Duodenal mucosa (tissue), 2 donors: ENCODE measurements around the gene EXOC3L4.

Source experiments
- H3K27ac ChIP-seq: one replicate; pipeline ENCODE4 v1.7.0; 2013; ENCODE audit warnings: low read depth, low read length
- H3K27me3 ChIP-seq, 2 donors: one replicate each; pipeline ENCODE4 v1.7.0; 2013; ENCODE audit warnings: low read length in 2 of 2, control low read depth in 1 of 2; ENCODE audit not compliant: insufficient read depth in 2 of 2, control insufficient read depth in 1 of 2
- H3K36me3 ChIP-seq, 2 donors: one replicate each; pipeline ENCODE4 v1.7.0; 2013; ENCODE audit warnings: low read length in 2 of 2, control low read depth in 1 of 2; ENCODE audit not compliant: insufficient read depth in 2 of 2, control insufficient read depth in 1 of 2
- H3K4me1 ChIP-seq, 2 donors: one replicate each; pipeline ENCODE4 v1.7.0; 2013; ENCODE audit warnings: low read length in 2 of 2, control low read depth in 1 of 2; ENCODE audit not compliant: insufficient read depth in 2 of 2, control insufficient read depth in 1 of 2
- H3K4me3 ChIP-seq, 2 donors: one replicate each; pipeline ENCODE4 v1.7.0; 2013; ENCODE audit warnings: low read length in 2 of 2, low read depth in 1 of 2
- H3K9ac ChIP-seq, 2 donors: one replicate each; pipeline ENCODE4 v1.7.0; 2013; ENCODE audit warnings: low read length in 2 of 2, low read depth in 1 of 2
- H3K9me3 ChIP-seq, 2 donors: one replicate each; pipeline ENCODE4 v1.7.0; 2013; ENCODE audit warnings: low read length in 2 of 2, control low read depth in 1 of 2; ENCODE audit not compliant: control insufficient read depth in 1 of 2

Gene EXOC3L4

DNA sequence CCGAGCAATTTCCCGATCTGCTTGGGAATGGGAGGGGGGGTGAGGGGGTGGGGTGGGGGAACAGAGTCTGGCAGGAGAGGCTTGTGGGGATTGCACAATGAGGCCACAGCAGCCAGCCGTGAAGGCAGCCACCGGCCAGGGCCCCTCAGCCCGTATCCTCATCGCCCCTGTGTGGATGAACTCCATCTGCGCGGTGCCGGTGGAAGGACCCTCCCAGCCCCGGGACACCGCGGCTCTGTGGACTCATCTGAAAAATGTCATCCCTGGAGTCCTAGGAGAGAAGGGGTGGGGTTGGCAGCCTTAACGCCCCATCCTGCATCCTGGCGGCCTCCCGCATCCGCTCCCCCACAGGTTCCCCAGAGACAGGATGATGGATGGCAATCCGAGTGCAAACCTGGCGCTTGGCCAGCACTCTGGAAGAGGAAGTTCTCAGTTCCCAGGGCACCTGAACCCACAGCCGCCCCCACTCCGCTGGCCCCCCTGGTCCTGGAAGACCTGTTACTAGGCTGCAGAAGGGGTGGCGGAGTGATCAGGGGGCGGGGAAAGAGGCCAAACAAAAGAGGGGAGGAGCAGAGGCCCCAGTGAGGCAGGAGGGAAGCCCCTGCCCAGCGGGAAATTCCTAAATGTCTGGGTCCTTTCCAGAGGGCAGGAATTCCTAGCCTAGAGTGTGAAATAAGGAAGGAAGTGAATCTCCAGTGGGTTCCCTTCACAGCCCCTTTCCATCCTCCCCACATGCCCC is 27.5 kb downstream of the EXOC3L4 start:
- Histone ChIP-seq H3K27me3 (peaks cover 4 to 14% of the 10 kb centered on the region in 2 donors), H3K36me3 (no peaks in the 10 kb centered on the region), H3K27ac (peak overlapping the region; percentile 84), H3K9me3 (no peaks in the 10 kb centered on the region), H3K4me3 (peak overlapping the region; percentile 19 to 40), H3K9ac (peak overlapping the region in 1 of 2 donors; percentile 48), H3K4me1 (peaks cover 62 to 69% of the 10 kb centered on the region in 2 donors)

DNA sequence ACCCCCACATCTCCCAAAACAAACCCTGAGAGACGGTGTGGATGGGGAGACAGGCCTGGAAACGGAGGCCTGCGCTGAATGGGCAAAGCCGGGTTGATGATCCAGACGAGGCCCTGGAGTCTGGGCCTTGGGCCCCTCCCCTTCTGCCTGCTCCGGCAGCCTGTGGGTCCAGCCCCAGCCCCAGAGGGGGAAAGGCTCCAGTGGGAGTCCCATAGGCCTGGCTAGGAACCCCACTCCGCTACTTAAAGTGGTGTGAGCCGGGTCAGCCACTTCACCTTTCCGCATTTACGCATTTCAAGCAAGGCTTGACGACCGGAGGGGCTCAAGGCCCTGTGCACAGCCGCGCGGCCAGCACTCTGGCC is 28.0 kb downstream of the EXOC3L4 start:
- H3K9ac ChIP-seq = peak overlapping the region in 1 of 2 donors; percentile 48
- H3K36me3 ChIP-seq = no peaks in the 10 kb centered on the region
- peak overlapping the region; percentile 84 for H3K27ac ChIP-seq
- peak overlapping the region; percentile 37 to 40 for H3K4me3 ChIP-seq
- H3K27me3 ChIP-seq = peaks cover 4 to 14% of the 10 kb centered on the region in 2 donors
- peaks cover 62 to 73% of the 10 kb centered on the region in 2 donors for H3K4me1 ChIP-seq
- no peaks in the 10 kb centered on the region for H3K9me3 ChIP-seq

DNA sequence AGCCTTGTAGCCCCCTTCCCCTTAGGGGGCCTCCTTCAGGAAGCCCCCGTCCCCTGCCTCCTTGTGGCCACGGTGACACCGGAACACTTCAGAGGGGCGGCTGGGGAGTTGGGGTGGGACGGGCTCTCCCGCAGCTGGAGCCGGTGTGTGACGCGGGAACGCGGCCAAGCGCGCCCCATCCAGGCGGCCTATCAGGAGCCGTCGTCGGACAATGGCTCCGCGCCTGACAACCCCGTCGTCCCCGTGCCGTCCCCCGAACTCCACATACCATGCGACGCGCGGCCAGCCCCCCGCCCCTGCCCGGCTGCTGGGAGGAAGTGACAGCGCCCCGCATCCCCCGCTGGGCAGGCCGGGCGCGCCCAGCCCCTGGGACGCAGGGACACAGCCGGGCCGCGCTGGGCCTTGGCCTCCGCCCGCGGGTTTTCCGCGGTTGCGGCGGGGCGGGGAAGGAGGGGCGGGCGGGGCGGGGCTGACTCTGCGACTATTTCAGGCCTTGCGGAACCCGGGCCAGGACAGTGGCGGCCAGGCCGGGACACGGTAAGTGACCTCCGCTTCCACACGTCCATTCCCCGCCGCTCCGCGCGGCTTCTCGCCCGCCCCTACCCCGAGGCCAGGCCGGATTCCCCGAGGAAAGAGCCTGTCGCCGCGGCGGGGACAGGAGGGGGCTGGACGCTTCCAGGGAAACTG is 28.6 kb downstream of the EXOC3L4 start, which contains the start of gene TNFAIP2:
Gene TNFAIP2 (plus strand): TSS at position 515 of the 687 bp plus-strand sequence. CDS start 2,997 bp downstream, outside the sequence.
- Histone ChIP-seq H3K36me3 (no peaks in the 10 kb centered on the region), H3K4me3 (peak within 1 kb of the TSS; percentile 60 to 68), H3K9me3 (no peaks in the 10 kb centered on the region), H3K27me3 (peaks cover 4 to 14% of the 10 kb centered on the region in 2 donors), H3K27ac (peak within 1 kb of the TSS; percentile 84), H3K9ac (peak within 1 kb of the TSS; percentile 26 to 48), H3K4me1 (peaks cover 63 to 78% of the 10 kb centered on the region in 2 donors)

DNA sequence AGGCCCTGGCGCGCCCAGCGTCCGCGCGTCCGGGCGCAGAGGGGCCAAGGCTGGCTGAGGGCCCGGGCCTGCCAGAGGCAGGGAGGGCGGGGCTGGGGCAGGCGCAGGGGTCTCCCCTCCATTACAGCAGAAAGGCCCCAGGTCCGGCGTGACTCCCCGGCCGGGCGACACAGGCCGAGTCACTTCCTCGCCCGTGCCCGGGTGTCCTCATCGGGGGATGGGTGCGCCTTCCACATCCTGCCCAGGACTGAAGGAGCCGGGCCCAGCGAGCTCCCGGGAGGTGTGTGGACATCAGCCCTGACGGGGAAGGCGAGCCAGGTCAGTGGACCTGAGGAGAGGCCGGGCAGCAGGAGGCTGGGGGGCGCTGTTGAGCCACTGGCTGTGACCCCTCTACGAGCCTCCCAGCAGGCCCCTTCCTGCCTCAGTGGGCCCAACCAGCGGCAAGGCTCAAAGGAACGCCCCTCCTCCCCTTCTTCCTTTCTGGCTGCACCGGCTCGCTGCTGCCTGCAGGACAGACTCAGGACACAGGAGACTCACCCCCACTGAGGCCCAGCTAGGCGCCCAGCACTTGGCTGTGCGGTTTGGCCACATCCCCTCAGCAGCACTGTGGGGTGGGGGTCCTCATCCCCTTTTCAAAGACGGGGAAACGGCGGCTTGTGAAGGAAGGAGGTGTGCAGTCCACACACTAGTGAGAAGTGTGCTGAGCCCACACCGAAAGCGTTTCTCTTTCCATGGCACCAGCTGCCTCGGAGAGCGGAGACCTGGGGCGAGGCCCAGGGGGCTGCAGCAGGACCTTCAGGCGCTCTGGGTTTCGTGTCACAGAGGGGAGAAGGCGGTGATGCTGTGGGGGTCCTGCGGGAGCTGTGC is 29.3 kb downstream of the EXOC3L4 start:
- peak overlapping the region; percentile 60 to 68 for H3K4me3 ChIP-seq
- peaks cover 4 to 14% of the 10 kb centered on the region in 2 donors for H3K27me3 ChIP-seq
- no peaks in the 10 kb centered on the region for H3K36me3 ChIP-seq
- H3K4me1 ChIP-seq = peaks cover 59 to 78% of the 10 kb centered on the region in 2 donors
- no peaks in the 10 kb centered on the region for H3K9me3 ChIP-seq
- H3K27ac ChIP-seq = peak overlapping the region; percentile 50
- peak overlapping the region; percentile 25 to 26 for H3K9ac ChIP-seq

DNA sequence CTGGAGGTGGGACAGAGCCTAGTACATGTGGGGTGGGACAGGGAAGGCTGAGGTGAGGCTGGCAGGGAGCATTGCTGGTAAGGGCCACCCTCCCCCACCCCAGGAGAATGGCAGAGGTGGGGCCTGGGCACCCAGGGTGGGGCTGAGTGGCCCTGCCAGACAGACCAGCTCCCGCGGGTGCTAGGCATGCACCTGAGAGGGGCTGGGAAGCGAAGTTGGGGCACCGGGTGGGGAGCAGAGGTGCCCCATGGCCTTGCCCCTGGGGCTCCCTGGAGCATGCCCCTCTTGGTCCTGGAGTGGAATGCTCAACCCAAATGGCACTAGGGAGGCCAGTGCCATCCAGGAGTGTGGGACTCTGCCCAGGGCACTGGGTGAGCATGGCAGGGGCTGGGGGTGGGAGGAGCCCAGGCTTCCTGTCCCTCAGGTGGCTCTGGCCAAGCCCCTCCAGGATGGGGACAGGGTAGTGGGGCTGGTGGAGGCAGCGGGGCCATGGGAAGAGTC is 30.0 kb downstream of the EXOC3L4 start:
- H3K4me1 ChIP-seq = peaks cover 57 to 79% of the 10 kb centered on the region in 2 donors
- H3K36me3 ChIP-seq = no peaks in the 10 kb centered on the region
- H3K27me3 ChIP-seq = peaks cover 4 to 14% of the 10 kb centered on the region in 2 donors
- no peak overlapping the region for H3K27ac ChIP-seq
- peak overlapping the region; percentile 60 to 68 for H3K4me3 ChIP-seq
- peak overlapping the region; percentile 25 to 26 for H3K9ac ChIP-seq
- H3K9me3 ChIP-seq = no peaks in the 10 kb centered on the region

DNA sequence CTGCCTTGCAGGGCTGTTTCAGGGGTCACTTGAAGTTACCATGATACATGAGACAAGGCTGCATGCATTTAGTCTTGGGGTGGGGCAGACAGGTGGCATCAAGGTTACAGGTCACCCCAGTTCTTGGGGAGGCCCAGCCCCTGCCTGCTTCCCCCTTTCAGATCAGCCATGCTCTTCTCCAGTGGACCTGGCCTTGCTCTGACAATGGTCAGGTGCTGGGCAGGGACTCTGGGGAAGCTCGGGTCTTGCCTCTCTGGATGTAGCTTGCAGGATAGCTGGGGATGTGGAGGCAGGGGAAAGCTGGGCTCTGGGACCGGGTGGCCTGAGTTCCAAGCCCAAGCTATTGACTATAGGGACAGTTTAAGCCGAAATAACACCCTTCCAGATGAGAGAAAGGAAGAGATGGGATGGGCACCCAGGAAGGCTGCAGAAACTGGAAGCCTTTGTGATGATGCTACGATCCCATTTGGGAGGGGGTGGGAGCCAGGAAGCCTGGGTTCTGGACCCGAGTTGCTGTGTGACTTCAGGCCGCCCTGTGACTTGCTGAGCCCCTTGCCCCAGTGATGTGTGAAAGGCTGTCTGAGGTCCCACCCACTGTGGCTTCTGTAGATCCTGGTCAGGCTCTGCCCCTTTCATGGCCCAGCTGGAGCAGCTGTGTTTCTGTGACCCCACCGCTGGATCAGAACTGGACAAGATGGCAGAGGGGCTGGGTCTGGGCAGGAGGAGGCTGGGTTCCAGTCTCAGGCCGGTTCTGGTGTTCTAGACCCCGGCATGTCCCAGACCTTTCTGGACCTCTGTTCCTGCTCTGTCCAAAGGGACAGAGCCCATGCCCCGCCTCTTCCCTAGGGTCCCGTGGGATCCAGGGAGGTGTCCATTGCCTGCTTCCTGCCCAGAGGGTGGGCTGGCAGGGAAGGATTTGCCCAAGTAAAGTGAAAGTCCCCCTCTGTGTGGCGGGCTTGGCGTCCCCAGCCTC is 30.9 kb downstream of the EXOC3L4 start:
- H3K4me1 ChIP-seq = peaks cover 56 to 76% of the 10 kb centered on the region in 2 donors

DNA sequence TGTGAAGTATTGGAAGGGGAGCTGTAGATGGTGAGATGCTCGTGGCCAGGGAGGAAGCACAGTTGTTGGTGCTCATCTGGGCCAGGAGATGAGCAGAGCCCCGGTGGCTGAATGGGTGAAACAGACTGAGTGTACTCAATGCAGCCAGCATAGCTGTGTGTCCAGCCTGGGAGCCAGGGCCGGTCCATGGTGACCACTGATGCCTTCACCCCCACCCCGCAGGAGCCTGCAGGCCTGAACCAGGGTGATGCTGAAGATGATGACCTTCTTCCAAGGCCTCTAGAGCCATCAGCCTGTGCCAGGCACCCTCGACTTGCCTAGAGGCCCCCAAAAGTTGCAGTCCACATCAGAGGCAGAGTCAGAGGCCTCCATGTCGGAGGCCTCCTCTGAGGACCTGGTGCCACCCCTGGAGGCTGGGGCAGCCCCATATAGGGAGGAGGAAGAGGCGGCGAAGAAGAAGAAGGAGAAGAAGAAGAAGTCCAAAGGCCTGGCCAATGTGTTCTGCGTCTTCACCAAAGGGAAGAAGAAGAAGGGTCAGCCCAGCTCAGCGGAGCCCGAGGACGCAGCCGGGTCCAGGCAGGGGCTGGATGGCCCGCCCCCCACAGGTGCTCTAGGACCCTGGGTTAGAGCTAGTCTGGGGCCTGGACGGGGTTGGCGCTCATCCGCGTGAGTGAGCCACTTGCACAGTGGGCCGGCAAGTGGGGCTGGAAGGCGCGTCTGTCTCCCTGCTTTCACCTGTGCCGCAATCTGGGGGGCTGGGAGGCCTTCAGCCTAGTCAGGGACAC is 31.8 kb downstream of the EXOC3L4 start:
- Histone ChIP-seq H3K4me3 (peak overlapping the region in 1 of 2 donors; percentile 48), H3K27me3 (peaks cover 4 to 14% of the 10 kb centered on the region in 2 donors), H3K9ac (no peak overlapping the region), H3K36me3 (no peaks in the 10 kb centered on the region), H3K4me1 (peaks cover 47 to 67% of the 10 kb centered on the region in 2 donors), H3K9me3 (no peaks in the 10 kb centered on the region), H3K27ac (no peak overlapping the region)

More for the DNA sequence above, 30.9 kb downstream of the EXOC3L4 start:
- no peak overlapping the region for H3K9ac ChIP-seq
- H3K9me3 ChIP-seq = no peaks in the 10 kb centered on the region
- no peak overlapping the region for H3K27ac ChIP-seq
- peak overlapping the region; percentile 25 to 68 for H3K4me3 ChIP-seq
- peaks cover 4 to 14% of the 10 kb centered on the region in 2 donors for H3K27me3 ChIP-seq
- no peaks in the 10 kb centered on the region for H3K36me3 ChIP-seq

DNA sequence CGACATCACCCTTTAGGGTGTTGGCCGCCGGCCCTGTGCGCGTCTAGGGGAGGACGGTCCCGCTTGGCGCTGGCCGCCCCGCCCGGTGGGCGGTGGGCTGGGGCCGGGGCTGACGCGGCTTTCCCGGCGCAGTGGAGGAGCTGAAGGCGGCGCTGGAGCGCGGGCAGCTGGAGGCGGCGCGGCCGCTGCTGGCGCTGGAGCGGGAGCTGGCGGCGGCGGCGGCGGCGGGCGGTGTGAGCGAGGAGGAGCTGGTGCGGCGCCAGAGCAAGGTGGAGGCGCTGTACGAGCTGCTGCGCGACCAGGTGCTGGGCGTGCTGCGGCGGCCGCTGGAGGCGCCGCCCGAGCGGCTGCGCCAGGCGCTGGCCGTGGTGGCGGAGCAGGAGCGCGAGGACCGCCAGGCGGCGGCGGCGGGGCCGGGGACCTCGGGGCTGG is 32.4 kb downstream of the EXOC3L4 start:
- H3K9me3 ChIP-seq = no peaks in the 10 kb centered on the region
- peaks cover 43 to 62% of the 10 kb centered on the region in 2 donors for H3K4me1 ChIP-seq
- H3K36me3 ChIP-seq = no peaks in the 10 kb centered on the region
- H3K4me3 ChIP-seq = peak overlapping the region in 1 of 2 donors; percentile 48
- H3K9ac ChIP-seq = no peak overlapping the region
- H3K27me3 ChIP-seq = peaks cover 4 to 14% of the 10 kb centered on the region in 2 donors
- no peak overlapping the region for H3K27ac ChIP-seq
